ENCODE results near the gene CELF3.

DNA sequence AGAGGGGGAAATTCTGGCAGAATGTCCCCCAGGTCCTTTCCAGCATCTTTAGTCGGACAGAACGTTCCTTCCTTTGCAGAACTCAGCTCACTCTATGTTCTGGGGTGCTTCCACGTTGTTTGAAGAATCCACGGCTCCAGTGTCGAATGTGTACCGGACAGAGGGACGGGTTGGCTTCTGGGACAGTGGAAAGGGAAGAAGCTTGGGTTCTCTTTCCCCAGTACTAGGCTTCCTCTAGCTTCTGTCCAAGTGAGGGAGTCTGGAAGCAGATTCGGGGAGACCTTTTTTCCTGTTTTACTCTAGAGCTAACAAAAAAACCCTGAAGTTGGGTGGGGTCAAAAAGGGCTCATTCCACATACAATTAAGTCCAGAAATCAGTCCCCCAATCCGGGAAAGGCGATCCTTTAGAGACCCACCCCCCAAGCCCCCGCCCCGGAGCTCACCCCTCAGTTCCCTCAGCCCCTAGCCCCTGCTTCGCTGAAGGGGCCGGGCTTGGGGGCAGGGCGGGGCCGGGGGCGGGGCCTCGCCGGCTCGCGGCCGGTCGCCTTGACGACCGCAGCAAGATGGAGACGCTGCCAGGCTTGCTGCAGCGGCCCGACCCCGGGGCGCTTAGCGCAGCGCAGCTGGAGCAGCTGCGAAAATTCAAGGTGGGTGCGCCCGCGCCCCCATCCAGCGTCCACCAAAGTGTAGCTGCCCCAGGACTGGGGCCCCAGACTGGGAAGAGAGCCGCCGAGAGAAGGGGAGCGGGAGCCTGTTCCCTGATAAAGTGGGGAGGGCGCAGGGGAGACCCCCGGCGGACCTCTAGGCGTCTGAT, 4.6 kb upstream of the CELF3 start, which contains the start of gene RIIAD1:
- TF ChIP-seq, protein P1, sequence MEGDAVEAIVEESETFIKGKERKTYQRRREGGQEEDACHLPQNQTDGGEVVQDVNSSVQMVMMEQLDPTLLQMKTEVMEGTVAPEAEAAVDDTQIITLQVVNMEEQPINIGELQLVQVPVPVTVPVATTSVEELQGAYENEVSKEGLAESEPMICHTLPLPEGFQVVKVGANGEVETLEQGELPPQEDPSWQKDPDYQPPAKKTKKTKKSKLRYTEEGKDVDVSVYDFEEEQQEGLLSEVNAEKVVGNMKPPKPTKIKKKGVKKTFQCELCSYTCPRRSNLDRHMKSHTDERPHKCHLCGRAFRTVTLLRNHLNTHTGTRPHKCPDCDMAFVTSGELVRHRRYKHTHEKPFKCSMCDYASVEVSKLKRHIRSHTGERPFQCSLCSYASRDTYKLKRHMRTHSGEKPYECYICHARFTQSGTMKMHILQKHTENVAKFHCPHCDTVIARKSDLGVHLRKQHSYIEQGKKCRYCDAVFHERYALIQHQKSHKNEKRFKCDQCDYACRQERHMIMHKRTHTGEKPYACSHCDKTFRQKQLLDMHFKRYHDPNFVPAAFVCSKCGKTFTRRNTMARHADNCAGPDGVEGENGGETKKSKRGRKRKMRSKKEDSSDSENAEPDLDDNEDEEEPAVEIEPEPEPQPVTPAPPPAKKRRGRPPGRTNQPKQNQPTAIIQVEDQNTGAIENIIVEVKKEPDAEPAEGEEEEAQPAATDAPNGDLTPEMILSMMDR (IDR thresholded peaks at IDR 0.05), result no peak
- TF ChIP-seq POLR2AphosphoS5 (IDR thresholded peaks at IDR 0.05) (no peak), POLR2A (IDR thresholded peaks at IDR 0.05) (no peak), EP300 (IDR thresholded peaks at IDR 0.05; ENCODE audit: low read depth) (no peak)

Measured in transverse colon (tissue), 4 donors.